Ovary (tissue), 9 donors: Measurements from ENCODE around the gene GRM6. TPM values are rescaled to one million over a fixed set of nuclear protein-coding genes. Genes with fewer than 3 reads are reported as not detected.

Source experiments
- DNase-seq, 5 donors: peaks; one replicate each; pipeline ENCODE4 v3.0.0-alpha.2; 2019 to 2020
- H3K27ac ChIP-seq, 2 donors: fragments of 200-600 bp; one replicate each; pipeline versions ENCODE4 v1.5.1 to v1.8.0; 2019 to 2022
- H3K27me3 ChIP-seq: fragments of 200-600 bp; one replicate; pipeline ENCODE4 v1.8.0; 2022
- H3K36me3 ChIP-seq: fragments of 200-600 bp; sonication (generic); one replicate; pipeline ENCODE4 v1.5.1; 2019
- H3K4me1 ChIP-seq: one replicate; pipeline ENCODE4 v1.8.1; 2013; ENCODE audit warnings: mild to moderate bottlenecking, moderate library complexity; ENCODE audit not compliant: insufficient read depth
- H3K4me3 ChIP-seq: fragments of 200-600 bp; sonication (generic); one replicate; pipeline ENCODE4 v1.5.1; 2017
- H3K9me3 ChIP-seq, 2 donors: fragments of 200-600 bp in 1 of 2; sonication (generic) in 1 of 2; one replicate each; pipeline versions ENCODE4 v1.5.1 to v1.8.1; 2013 to 2019; ENCODE audit warnings: mild to moderate bottlenecking in 1 of 2, moderate library complexity in 1 of 2
- CTCF ChIP-seq, 3 donors: fragments of 450-650 bp in 2 of 3; fragments of 200-600 bp in 1 of 3; IDR thresholded peaks; one replicate each; pipeline versions ENCODE4 v1.5.1 to v1.8.0; 2016 to 2022; ENCODE audit warnings: antibody characterized with exemption in 3 of 3, mild to moderate bottlenecking in 1 of 3
- EP300 ChIP-seq: sonication (generic); formaldehyde crosslinking; IDR thresholded peaks from one replicate; pipeline ENCODE4 v1.6.1; 2017; ENCODE audit warnings: antibody characterized with exemption
- POLR2A ChIP-seq: fragments of 450-650 bp; IDR thresholded peaks from one replicate; pipeline ENCODE4 v1.6.1; 2017; ENCODE audit warnings: antibody characterized with exemption, mild to moderate bottlenecking, moderate library complexity
- WGBS, 3 donors: extraction: QIAGEN DNeasy Blood & Tissue Kit in 1 of 3; methylation state at CpG; one replicate each; pipeline versions ENCODE4 v1.1.5 to v1.1.7; 2013 to 2017; 5-methylcytosine and 5-hydroxymethylcytosine counted together
- intact Hi-C, 4 donors: fragments of 100-400 bp; cut with DNase I; formaldehyde crosslinking; loops; one replicate each; pipeline versions ENCODE4 v1.11.0 to v1.15.1; 2022 to 2023
- polyA plus RNA-seq, 2 donors: library from polyadenylated mRNA; stranded (reverse); fragments of 200-250 nt in 1 of 2; fragments of 350-450 nt in 1 of 2; fragmentation: Illumina TruSeq in 1 of 2; extraction: RNeasy Lipid Tissue Mini Kit (QIAGEN cat#74804) in 1 of 2; gene quantifications; one replicate each; pipeline ENCODE4 v1.2.3, GENCODE V29; 2013 to 2014
- total RNA-seq, 7 donors: library from RNA; depleted of rRNA in 2 of 7; stranded (reverse); fragments of >200 nt in 2 of 7; fragmentation: NEBNext Ultra II Directional in 3 of 7; extraction: Animal tissue kit (Norgen Biotek cat#: 25700) in 3 of 7; gene quantifications; one replicate each; pipeline versions ENCODE4 v1.1.0 to v1.2.4, GENCODE V29; 2016 to 2023
- donor health status: DM: no; HTN: no; CAD: no; lungs with moderate emphysema.
- donor health status: DM: no; HTN: no; CAD: no.
- donor health status: Bipolar disorder and iron deficiency.
- donor health status: DM: yes; HTN: yes; CAD: no.
- donor health status: DM: no; HTN: no; CAD: no.
- donor health status: DM: yes; HTN: yes; CAD: no.

The GRM6 gene
- total and polyA plus RNA-seq, 9 donors: not detected

DNA sequence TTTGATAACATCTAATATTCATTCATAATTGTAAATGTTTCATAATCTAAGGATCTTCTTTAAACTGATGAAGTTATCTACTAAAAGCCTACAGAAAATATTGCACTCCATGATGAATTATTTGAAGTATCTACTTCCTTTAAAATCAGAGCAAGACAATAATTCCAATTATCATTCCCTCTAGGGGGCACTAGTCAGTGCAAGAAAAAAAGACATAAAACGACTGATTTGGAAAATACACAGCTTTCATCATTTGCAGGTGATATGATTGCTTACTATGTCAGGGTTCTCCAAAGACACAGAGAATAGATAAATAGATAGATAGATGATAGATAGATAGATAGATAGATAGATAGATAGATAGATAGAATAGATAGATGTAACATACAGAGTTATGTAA lies 13.5 kb upstream of the GRM6 start:
- Histone ChIP-seq H3K9me3 (no peaks in the 10 kb centered on the region), H3K27me3 (no peaks in the 10 kb centered on the region), H3K4me3 (no peak overlapping the region), H3K4me1 (no peaks in the 10 kb centered on the region), H3K36me3 (no peaks in the 10 kb centered on the region), H3K27ac (no peak overlapping the region)
- DNase-seq: no peak
- intact Hi-C loops: no loop called here
- TF ChIP-seq CTCF (IDR thresholded peaks at IDR 0.05) (no peak), EP300 (no peak), POLR2A (no peak)
- 18 to 27% (median 25%) methylated on average over 1 of the region's 1 CpG for WGBS, 3 donors

DNA sequence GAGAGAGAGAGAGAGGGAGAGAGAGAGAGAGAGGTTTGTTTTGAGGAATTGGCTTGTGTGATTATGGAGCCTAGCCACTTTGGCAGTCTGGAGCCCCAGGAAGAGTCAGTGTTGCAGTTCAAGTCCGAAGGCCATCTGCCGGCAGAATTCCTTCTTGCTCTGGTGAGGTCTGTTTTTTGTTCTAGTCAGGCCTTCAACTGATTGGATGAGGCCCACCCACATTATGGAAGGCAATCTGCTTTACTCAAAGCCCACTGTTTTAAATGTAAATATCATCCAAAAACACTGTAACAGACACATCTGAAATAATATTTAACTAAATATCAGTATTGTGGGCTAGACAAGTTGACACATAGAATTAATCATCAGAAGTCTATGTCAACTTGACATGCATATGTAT lies 11.4 kb upstream of the GRM6 start:
- 72 to 83% (median 83%) methylated on average over 2 of the region's 2 CpGs for WGBS, 3 donors
- intact Hi-C loops: no loop called here
- TF ChIP-seq POLR2A (no peak), EP300 (no peak), CTCF (IDR thresholded peaks at IDR 0.05) (no peak)

GRCh38 chr5:178998441-178998840 lies 3.3 kb upstream of the GRM6 start:
- Histone ChIP-seq H3K27me3 (no peaks in the 10 kb centered on the region), H3K27ac (no peak overlapping the region), H3K4me1 (no peaks in the 10 kb centered on the region), H3K4me3 (no peak overlapping the region), H3K9me3 (no peaks in the 10 kb centered on the region), H3K36me3 (no peaks in the 10 kb centered on the region)
- intact Hi-C loops: no loop called here
- no peak for DNase-seq
- TF ChIP-seq CTCF (IDR thresholded peaks at IDR 0.05) (no peak), POLR2A (no peak), EP300 (no peak)
- 92 to 93% (median 92%) methylated on average over 13 of the region's 13 CpGs for WGBS, 3 donors

More for the DNA sequence above, 11.4 kb upstream of the GRM6 start:
- Histone ChIP-seq H3K27me3 (no peaks in the 10 kb centered on the region), H3K27ac (no peak overlapping the region), H3K36me3 (no peaks in the 10 kb centered on the region), H3K9me3 (no peaks in the 10 kb centered on the region), H3K4me1 (no peaks in the 10 kb centered on the region), H3K4me3 (no peak overlapping the region)
- DNase-seq: no peak

- Histone ChIP-seq H3K4me1 (no peaks in the 10 kb centered on the region), H3K4me3 (no peak overlapping the region), H3K27me3 (no peaks in the 10 kb centered on the region), H3K9me3 (no peaks in the 10 kb centered on the region), H3K27ac (no peak overlapping the region), H3K36me3 (no peaks in the 10 kb centered on the region)
- DNase-seq: no peak
- WGBS, 3 donors: 50 to 63% (median 51%) methylated on average over 6 of the region's 6 CpGs
- TF ChIP-seq CTCF (IDR thresholded peaks at IDR 0.05): no peak
- TF ChIP-seq EP300: no peak
- no peak for TF ChIP-seq POLR2A
- intact Hi-C loops: no loop called here
These were observed 2.1 kb upstream of the GRM6 start for GRCh38 chr5:178997191-178997590.

- no peaks in the 10 kb centered on the region for H3K27me3 ChIP-seq
- 59 to 61% (median 60%) methylated on average over 11 of the region's 11 CpGs for WGBS, 3 donors
- intact Hi-C loops: no loop called here
- no peak for TF ChIP-seq POLR2A
- no peak for TF ChIP-seq CTCF (IDR thresholded peaks at IDR 0.05)
- TF ChIP-seq EP300: no peak
- no peaks in the 10 kb centered on the region for H3K36me3 ChIP-seq
- no peaks in the 10 kb centered on the region for H3K9me3 ChIP-seq
- no peak overlapping the region for H3K4me3 ChIP-seq
- H3K4me1 ChIP-seq: no peaks in the 10 kb centered on the region
- no peak for DNase-seq
- no peak overlapping the region for H3K27ac ChIP-seq
These were observed 1.0 kb upstream of the GRM6 start for GRCh38 chr5:178996156-178996555.
